HCT116 (cell line): ENCODE results near the gene FUNDC2. TPM values are rescaled to one million over a fixed set of nuclear protein-coding genes. Genes with fewer than 3 reads are reported as not detected.

ENCODE experiments used
- ATAC-seq: fragments of 200-7000 bp; cut with Tn5 transposase; 2 replicates; pipeline ENCODE4 v1.9.1; 2020; ENCODE audit warnings: mild to moderate bottlenecking, moderate library complexity
- BruUV-seq: library from RNA; stranded (reverse); fragments of 400-500 nt; replicated peaks from 2 replicates; lab custom pipeline; 2021; lab: Mats Ljungman, UMichigan
- CTCF ChIA-PET: fragments of 300-600 bp; sonication (Branson Sonifier 250); formaldehyde crosslinking; loops from one replicate; lab custom pipeline; 2021; ENCODE audit warnings: antibody characterized with exemption; lab: Charles Lee
- POLR2A ChIA-PET: fragments of 300-600, 350-600 bp; sonication (Branson Sonifier 250); formaldehyde crosslinking; loops from one replicate; lab custom pipeline; 2021; ENCODE audit warnings: antibody characterized with exemption; lab: Charles Lee
- RAD21 ChIA-PET, 2 experiments: fragments of 300-600 bp; sonication (Branson Sonifier 250); formaldehyde crosslinking; loops; one replicate each; lab custom pipeline; 2023; ENCODE audit warnings: low total read pairs in 2 of 2; ENCODE audit not compliant: uncharacterized antibody in 2 of 2, unreplicated experiment in 2 of 2, low non-redundant PET in 1 of 2; lab: Charles Lee
- DNase-seq: peaks from one replicate; pipeline ENCODE4 v3.0.0-alpha.2; 2010; ENCODE audit warnings: low read depth, low spot score
- H2AFZ ChIP-seq: fragments of 200-600 bp; shearing (Covaris generic), sonication (generic); 2 replicates; pipeline ENCODE4 v1.6.1; 2017; ENCODE audit warnings: low read depth, mixed run types, mixed read lengths, antibody characterized with exemption, low read length; ENCODE audit not compliant: poor library complexity, severe bottlenecking
- H3K27ac ChIP-seq: 2 replicates; pipeline ENCODE4 v1.5.1; 2012; ENCODE audit warnings: low read depth, low read length
- H3K27me3 ChIP-seq: fragments of 200-600 bp; sonication (generic); 2 replicates; pipeline ENCODE4 v1.6.1; 2016; ENCODE audit warnings: mixed run types, low read length, mixed read lengths; ENCODE audit not compliant: insufficient read depth
- H3K36me3 ChIP-seq, 2 experiments: fragments of 200-500 bp in 1 of 2; fragments of 200-600 bp in 1 of 2; sonication (Bioruptor generic) in 1 of 2; sonication (generic) in 1 of 2; 2 replicates each; pipeline versions ENCODE4 v1.5.1 to v1.6.1; 2014 to 2016; ENCODE audit warnings: low read length in 2 of 2, inconsistent platforms in 1 of 2, mixed read lengths in 1 of 2, mixed run types in 1 of 2; ENCODE audit not compliant: insufficient read depth in 2 of 2, control insufficient read depth in 1 of 2
- H3K4me1 ChIP-seq, 2 experiments: fragments of 200-600 bp in 1 of 2; sonication (generic) in 1 of 2; 2 replicates each; pipeline versions ENCODE4 v1.5.1 to v1.6.1; 2012 to 2017; ENCODE audit warnings: low read length in 2 of 2, inconsistent platforms in 1 of 2, mild to moderate bottlenecking in 1 of 2, mixed read lengths in 1 of 2, mixed run types in 1 of 2, moderate library complexity in 1 of 2; ENCODE audit not compliant: insufficient read depth in 2 of 2, control insufficient read depth in 1 of 2
- H3K4me2 ChIP-seq: fragments of 200-600 bp; sonication (generic); 2 replicates; pipeline ENCODE4 v1.6.1; 2017; ENCODE audit warnings: mixed run types, low read length, mixed read lengths
- H3K4me3 ChIP-seq, 2 experiments: fragments of 200-600 bp in 1 of 2; sonication (generic) in 1 of 2; replicated peaks in 1 of 2; 2 replicates each; pipeline ENCODE4 v1.5.1; 2011 to 2016; ENCODE audit warnings: low read length in 2 of 2, control low read depth in 1 of 2, low read depth in 1 of 2, mild to moderate bottlenecking in 1 of 2, mixed read lengths in 1 of 2, mixed run types in 1 of 2
- H3K79me2 ChIP-seq: fragments of 200-600 bp; sonication (generic); 2 replicates; pipeline ENCODE4 v1.6.1; 2017; ENCODE audit warnings: mild to moderate bottlenecking, mixed run types, low read length, moderate library complexity, mixed read lengths; ENCODE audit not compliant: insufficient read depth
- H3K9ac ChIP-seq: fragments of 200-600 bp; sonication (generic); 2 replicates; pipeline ENCODE4 v1.6.1; 2016; ENCODE audit warnings: low read length, mixed read lengths
- H3K9me2 ChIP-seq: fragments of 200-600 bp; sonication (generic), shearing (Covaris generic); 2 replicates; pipeline ENCODE4 v1.6.1; 2017; ENCODE audit warnings: mixed run types, mild to moderate bottlenecking, moderate library complexity; ENCODE audit not compliant: insufficient read depth
- H3K9me3 ChIP-seq, 2 experiments: fragments of 200-500 bp in 1 of 2; fragments of 200-600 bp in 1 of 2; sonication (Bioruptor generic) in 1 of 2; sonication (generic) in 1 of 2; 2 replicates each; pipeline ENCODE4 v1.6.1; 2014 to 2017; ENCODE audit warnings: low read length in 2 of 2, mixed read lengths in 2 of 2, inconsistent platforms in 1 of 2, low read depth in 1 of 2, mild to moderate bottlenecking in 1 of 2, mixed run types in 1 of 2, moderate library complexity in 1 of 2; ENCODE audit not compliant: control insufficient read depth in 1 of 2, insufficient read depth in 1 of 2
- H4K20me1 ChIP-seq: fragments of 200-600 bp; sonication (generic), shearing (Covaris generic); 2 replicates; pipeline ENCODE4 v1.6.1; 2017; ENCODE audit warnings: mixed run types, mild to moderate bottlenecking, moderate library complexity; ENCODE audit not compliant: insufficient read depth
- ATF3 ChIP-seq: IDR thresholded peaks from 2 replicates; pipeline ENCODE4 v1.6.1; 2012
- CEBPB ChIP-seq: IDR thresholded peaks from 2 replicates; pipeline ENCODE4 v1.6.1; 2012; ENCODE audit warnings: low read depth
- EGR1 ChIP-seq: IDR thresholded peaks from 2 replicates; pipeline ENCODE4 v1.6.1; 2012; ENCODE audit warnings: low read depth
- EZH2 ChIP-seq: fragments of 200-600 bp; sonication (generic); IDR thresholded peaks from 2 replicates; pipeline ENCODE4 v1.6.1; 2017; ENCODE audit warnings: antibody characterized with exemption, mixed run types
- FOSL1 ChIP-seq: IDR thresholded peaks from 2 replicates; pipeline ENCODE4 v1.6.1; 2012; ENCODE audit warnings: low read depth
- MAX ChIP-seq: IDR thresholded peaks from 2 replicates; pipeline ENCODE4 v1.6.1; 2012
- POLR2A ChIP-seq: IDR thresholded peaks from 2 replicates; pipeline ENCODE4 v1.7.0; 2011; ENCODE audit warnings: borderline replicate concordance; ENCODE audit not compliant: insufficient read depth, insufficient read length; ENCODE audit errors: extremely low read depth
- POLR2AphosphoS5 ChIP-seq: IDR thresholded peaks from 2 replicates; pipeline ENCODE4 v1.6.1; 2011; ENCODE audit warnings: mild to moderate bottlenecking, low read depth, low read length, moderate library complexity
- REST ChIP-seq: IDR thresholded peaks from 2 replicates; pipeline ENCODE4 v1.6.1; 2012; ENCODE audit warnings: low read depth
- TCF7L2 ChIP-seq: IDR thresholded peaks from 2 replicates; pipeline ENCODE4 v1.7.0; 2011; ENCODE audit warnings: borderline replicate concordance, inconsistent platforms; ENCODE audit not compliant: insufficient read depth, insufficient read length; ENCODE audit errors: extremely low read depth
- YY1 ChIP-seq: IDR thresholded peaks from 2 replicates; pipeline ENCODE4 v1.6.1; 2011; ENCODE audit warnings: low read length, low read depth, moderate library complexity, mild to moderate bottlenecking; ENCODE audit not compliant: insufficient replicate concordance; ENCODE audit errors: extremely low read depth
- ZBTB33 ChIP-seq: IDR thresholded peaks from 2 replicates; pipeline ENCODE4 v1.6.1; 2011; ENCODE audit warnings: mild to moderate bottlenecking, low read length, moderate library complexity; ENCODE audit not compliant: insufficient replicate concordance; ENCODE audit errors: extremely low read depth
- intact Hi-C: fragments of 100-400 bp; cut with micrococcal nuclease; formaldehyde crosslinking; loops from 2 replicates; pipeline ENCODE4 v1.10.0; 2022
- total RNA-seq: library from RNA; stranded (reverse); gene quantifications from one replicate; pipeline ENCODE4 v1.2.1, GENCODE V29; 2021; ENCODE audit not compliant: unreplicated experiment

FUNDC2 gene
- total RNA-seq, 1 experiment from 2014 or later, result 32.5 TPM

- H3K36me3 ChIP-seq, result no peaks in the 10 kb centered on the region
- H2AFZ ChIP-seq, result no peak overlapping the region
- no peak overlapping the region for H3K9ac ChIP-seq
- ChIA-PET RAD21 (no interaction called here), POLR2A (no interaction called here), CTCF (no interaction called here)
- H3K9me2 ChIP-seq, result no peaks in the 10 kb centered on the region
- H3K4me1 ChIP-seq, result no peaks in the 10 kb centered on the region
- no TSS peak for BruUV-seq
- no peak for ATAC-seq
- H3K27me3 ChIP-seq, result no peaks in the 10 kb centered on the region
- no peak for DNase-seq
- no peak overlapping the region for H3K4me2 ChIP-seq
- no peak overlapping the region for H3K27ac ChIP-seq
- intact Hi-C loops, result no loop called here
- no peaks in the 10 kb centered on the region for H4K20me1 ChIP-seq
- no peaks in the 10 kb centered on the region for H3K9me3 ChIP-seq
- no peak overlapping the region for H3K4me3 ChIP-seq
- no peaks in the 10 kb centered on the region for H3K79me2 ChIP-seq
- no peak for TF ChIP-seq YY1
- TF ChIP-seq MAX, result no peak
- TF ChIP-seq TCF7L2, result no peak
- no peak for TF ChIP-seq EGR1
These were observed 79.3 kb downstream of the FUNDC2 start for GRCh38 chrX:155105919-155106318.

GRCh38 chrX:155108427-155108826 lies 81.8 kb downstream of the FUNDC2 start:
- H4K20me1 ChIP-seq, result no peaks in the 10 kb centered on the region
- no peaks in the 10 kb centered on the region for H3K4me1 ChIP-seq
- H3K9ac ChIP-seq, result no peak overlapping the region
- ATAC-seq (no peak), DNase-seq (no peak)
- intact Hi-C loops, result no loop called here
- no peaks in the 10 kb centered on the region for H3K36me3 ChIP-seq
- no peak overlapping the region for H3K27ac ChIP-seq
- ChIA-PET CTCF (no interaction called here), RAD21 (no interaction called here), POLR2A (no interaction called here)
- H3K79me2 ChIP-seq, result no peaks in the 10 kb centered on the region
- no peaks in the 10 kb centered on the region for H3K27me3 ChIP-seq
- BruUV-seq, result no TSS peak
- no peaks in the 10 kb centered on the region for H3K9me3 ChIP-seq
- no peaks in the 10 kb centered on the region for H3K9me2 ChIP-seq
- no peak overlapping the region for H3K4me3 ChIP-seq
- no peak overlapping the region for H3K4me2 ChIP-seq
- no peak overlapping the region for H2AFZ ChIP-seq
- TF ChIP-seq EGR1, result no peak
- no peak for TF ChIP-seq ATF3
- no peak for TF ChIP-seq POLR2A
- no peak for TF ChIP-seq REST
- no peak for TF ChIP-seq CEBPB
- no peak for TF ChIP-seq ZBTB33
- TF ChIP-seq FOSL1, result no peak
- no peak for TF ChIP-seq POLR2AphosphoS5
- TF ChIP-seq EZH2, result no peak
